GM12878 (cell line): ENCODE measurements around the gene LAMB4. TPM values are rescaled to one million over a fixed set of nuclear protein-coding genes. Genes with fewer than 3 reads are reported as not detected.

Experiments used
- ATAC-seq: fragments of 200-7000 bp; cut with Tn5 transposase; 3 replicates; pipeline ENCODE4 v1.9.1; 2020; ENCODE audit warnings: mild to moderate bottlenecking, moderate library complexity
- BruUV-seq: library from RNA; stranded (reverse); fragments of 400-500 nt; replicated peaks from 2 replicates; lab custom pipeline; 2021; lab: Mats Ljungman, UMichigan
- CTCF ChIA-PET: fragments of 300-600 bp; sonication (Branson Sonifier 250); formaldehyde crosslinking; extraction: SDS; loops from one replicate; lab custom pipeline; 2021; ENCODE audit warnings: inconsistent platforms; lab: Yijun Ruan, JAX
- POLR2A ChIA-PET: fragments of 350-600 bp; formaldehyde crosslinking; extraction: SDS; loops from one replicate; lab custom pipeline; 2021; ENCODE audit warnings: inconsistent platforms; lab: Charles Lee
- RAD21 ChIA-PET: fragments of 300-600 bp; sonication (Branson Sonifier 250); formaldehyde crosslinking; loops from one replicate; lab custom pipeline; 2023; ENCODE audit warnings: antibody characterized with exemption; ENCODE audit not compliant: unreplicated experiment; lab: Charles Lee
- SMC1A ChIA-PET: fragments of 300-600 bp; sonication (Branson Sonifier 250); formaldehyde crosslinking; loops from one replicate; lab custom pipeline; 2023; ENCODE audit not compliant: unreplicated experiment, uncharacterized antibody; lab: Charles Lee
- DNase-seq: peaks from one replicate; pipeline ENCODE4 v3.0.0-alpha.2; 2011; ENCODE audit warnings: low read depth, low spot score
- FAIRE-seq: peaks from 3 replicates; lab custom pipeline; 2011; peaks lifted over from hg19 to GRCh38; lab: Jason Lieb, UNC
- H2AFZ ChIP-seq: 2 replicates; pipeline ENCODE4 v1.6.0; 2011; ENCODE audit warnings: low read depth, low read length, control low read depth; ENCODE audit not compliant: control insufficient read depth
- H3K27ac ChIP-seq: 2 replicates; pipeline ENCODE4 v1.5.1; 2011; ENCODE audit warnings: control low read depth; ENCODE audit not compliant: control insufficient read depth, insufficient read depth
- H3K27me3 ChIP-seq, 2 experiments: replicated peaks in 1 of 2; 2 replicates each; pipeline versions ENCODE4 v1.6.0 to v1.6.1; 2011; ENCODE audit warnings: low read length in 1 of 2; ENCODE audit not compliant: control insufficient read depth in 2 of 2, insufficient read depth in 2 of 2
- H3K36me3 ChIP-seq, 2 experiments: 2 replicates each; pipeline ENCODE4 v1.5.1; 2011; ENCODE audit warnings: low read length in 1 of 2; ENCODE audit not compliant: control insufficient read depth in 2 of 2, insufficient read depth in 2 of 2
- H3K4me1 ChIP-seq: 2 replicates; pipeline ENCODE4 v1.6.1; 2011; ENCODE audit warnings: mild to moderate bottlenecking, low read length, moderate library complexity, mixed read lengths; ENCODE audit not compliant: control insufficient read depth, insufficient read depth
- H3K4me2 ChIP-seq: 2 replicates; pipeline ENCODE4 v1.6.0; 2011; ENCODE audit warnings: control low read depth; ENCODE audit not compliant: control insufficient read depth, insufficient read depth
- H3K4me3 ChIP-seq: fragments of 200-600 bp; sonication (generic); 2 replicates; pipeline ENCODE4 v1.5.1; 2016
- H3K79me2 ChIP-seq: 2 replicates; pipeline ENCODE4 v1.6.0; 2011; ENCODE audit warnings: low read length; ENCODE audit not compliant: control insufficient read depth, insufficient read depth
- H3K9ac ChIP-seq: 2 replicates; pipeline ENCODE4 v1.8.0; 2011; ENCODE audit warnings: low read length, control low read depth, mixed read lengths; ENCODE audit not compliant: control insufficient read depth, insufficient read depth
- H3K9me3 ChIP-seq: replicated peaks from 3 replicates; pipeline ENCODE4 v1.5.1; 2011; ENCODE audit warnings: mild to moderate bottlenecking, low read length; ENCODE audit not compliant: control insufficient read depth, insufficient read depth
- H4K20me1 ChIP-seq: 2 replicates; pipeline ENCODE4 v1.6.0; 2011; ENCODE audit not compliant: control insufficient read depth, insufficient read depth
- IKZF2 ChIP-seq, 2 experiments: fragments of 450-650 bp; IDR thresholded peaks; 2 replicates each; pipeline ENCODE4 v1.6.1; 2017; ENCODE audit warnings: mild to moderate bottlenecking in 2 of 2, moderate library complexity in 2 of 2
- NBN ChIP-seq: fragments of 450-650 bp; IDR thresholded peaks from 2 replicates; pipeline ENCODE4 v1.6.1; 2016
- NFYB ChIP-seq: IDR thresholded peaks from 2 replicates; pipeline ENCODE4 v1.6.1; 2011; ENCODE audit warnings: low read depth, mild to moderate bottlenecking, low read length, improper control_type of control experiment, moderate library complexity; ENCODE audit not compliant: insufficient read depth
- NR2F1 ChIP-seq: fragments of 450-650 bp; conservative IDR thresholded peaks from 2 replicates; pipeline ENCODE4 v1.6.1; 2017; ENCODE audit warnings: mild to moderate bottlenecking
- POU2F2 ChIP-seq: IDR thresholded peaks from 3 replicates; pipeline ENCODE4 v1.6.1; 2011; ENCODE audit warnings: low read depth, mild to moderate bottlenecking, low read length, borderline replicate concordance
- SREBF2 ChIP-seq: IDR thresholded peaks from 2 replicates; pipeline ENCODE4 v1.6.1; 2012; ENCODE audit warnings: mild to moderate bottlenecking, low read length
- WRNIP1 ChIP-seq: IDR thresholded peaks from 2 replicates; pipeline ENCODE4 v1.6.1; 2011; ENCODE audit warnings: low read depth, low read length, improper control_type of control experiment, borderline replicate concordance
- WGBS: methylation state at CpG from one replicate; pipeline ENCODE4 v1.1.6; 2016; ENCODE audit warnings: low lambda C conversion rate; ENCODE audit not compliant: insufficient replicate concordance, insufficient coverage; ENCODE audit errors: missing lambda C conversion rate; 5-methylcytosine and 5-hydroxymethylcytosine counted together
- in situ Hi-C: fragments of 300-500 bp; cut with MboI; formaldehyde crosslinking; loops from 9 replicates; pipeline ENCODE4 v1.14.3; 2018; ENCODE audit warnings: mixed read lengths
- intact Hi-C: fragments of 100-400 bp; cut with micrococcal nuclease; formaldehyde crosslinking; loops from one replicate; pipeline ENCODE4 v1.14.2; 2022; ENCODE audit not compliant: unreplicated experiment
- polyA plus RNA-seq, 11 experiments: library from polyadenylated mRNA; depleted of rRNA in 4 of 11; unstranded in 6 of 11; stranded (reverse) in 5 of 11; fragments of >200 nt; fragmentation: Nextera tagmentation in 4 of 11; fragmentation: Illumina TruSeq in 1 of 11; extraction: Ambion mirVana in 4 of 11; extraction: Trizol in 1 of 11; gene quantifications; 1 replicate in 1 of 11; 2 replicates in 10 of 11; pipeline versions ENCODE4 v1.2.1 to v1.2.3, GENCODE V29; 2011 to 2016; ENCODE audit warnings: inconsistent platforms in 2 of 11, missing spikeins in 2 of 11, low read depth in 1 of 11
- total RNA-seq, 4 experiments: library from RNA; depleted of rRNA in 3 of 4; stranded (reverse); fragments of >200 nt in 3 of 4; fragmentation: Illumina TruSeq in 1 of 4; extraction: Trizol in 1 of 4; gene quantifications; 2 replicates each; pipeline versions ENCODE4 v1.2.1 to v1.2.3, GENCODE V29; 2013 to 2021
- TF ChIP-seq, protein P1 (sequence below): fragments of 450-650 bp; IDR thresholded peaks from 2 replicates; pipeline ENCODE4 v1.6.1; 2017; ENCODE audit warnings: mild to moderate bottlenecking, moderate library complexity
- TF ChIP-seq, protein P2 (sequence below): fragments of 450-650 bp; formaldehyde crosslinking; IDR thresholded peaks from 2 replicates; pipeline ENCODE4 v1.4.0; 2020; ENCODE audit warnings: mild to moderate bottlenecking, moderate library complexity
- TF ChIP-seq, protein P3 (sequence below): IDR thresholded peaks from 2 replicates; pipeline ENCODE4 v1.6.1; 2012; ENCODE audit warnings: low read depth, low read length, improper control_type of control experiment

LAMB4 gene
- total and polyA plus RNA-seq, 10 of the 15 experiments (the other 5 are each of a cell fraction or from before 2014, with no cell fraction given): 0.04 to 0.06 TPM; not detected in 8

DNA sequence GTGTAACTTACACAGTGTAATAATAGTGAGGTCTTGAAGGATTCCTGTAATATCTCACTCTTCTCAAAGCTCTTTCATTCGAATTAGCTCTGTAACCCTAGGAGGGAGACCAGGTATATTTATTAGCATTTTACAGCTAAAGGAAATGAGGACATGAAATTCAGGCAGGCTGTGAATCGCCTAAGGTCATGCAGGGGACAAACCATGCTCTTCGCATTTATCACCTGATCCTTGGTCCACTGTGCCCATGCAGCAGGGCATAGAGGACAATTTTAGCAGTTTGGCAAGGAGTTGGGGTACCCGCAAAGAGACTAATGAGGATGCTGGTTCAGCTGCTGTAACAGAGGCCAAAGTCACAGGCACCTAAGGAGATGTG lies 112.4 kb downstream of the LAMB4 start:
- Histone ChIP-seq H3K9me3 (no peaks in the 10 kb centered on the region), H3K4me1 (no peaks in the 10 kb centered on the region), H3K27me3 (peaks cover 1 to 3% of the 10 kb centered on the region in 2 experiments; a peak in 3 of 4 replicates), H4K20me1 (no peaks in the 10 kb centered on the region), H3K4me3 (no peak overlapping the region), H3K4me2 (no peak overlapping the region), H3K79me2 (no peaks in the 10 kb centered on the region), H3K36me3 (no peaks in the 10 kb centered on the region), H2AFZ (no peak overlapping the region), H3K9ac (no peak overlapping the region), H3K27ac (no peak overlapping the region)
- no peak for ATAC-seq
- in situ Hi-C loops (no loop called here), intact Hi-C loops (no loop called here)
- ChIA-PET SMC1A (interaction anchor here (3.5 kb wide), 1 partner anchor 138 kb away, joined by 15 read pairs; no protein-coding TSS in a partner anchor), RAD21 (interaction anchor here (0.6 to 1.0 kb wide), 2 partner anchors 36 to 275 kb away, joined by 3 to 4 read pairs; no protein-coding TSS in a partner anchor), CTCF (interaction anchor here (0.6 to 2.4 kb wide), 4 partner anchors 91 to 398 kb away, joined by 3 to 8 read pairs (median 3); no protein-coding TSS in a partner anchor), POLR2A (no interaction called here)
- WGBS: 50% methylated on average over 4 of the region's 4 CpGs
- DNase-seq: no peak
- FAIRE-seq: no peak
- no TSS peak for BruUV-seq
- TF ChIP-seq, protein P1, sequence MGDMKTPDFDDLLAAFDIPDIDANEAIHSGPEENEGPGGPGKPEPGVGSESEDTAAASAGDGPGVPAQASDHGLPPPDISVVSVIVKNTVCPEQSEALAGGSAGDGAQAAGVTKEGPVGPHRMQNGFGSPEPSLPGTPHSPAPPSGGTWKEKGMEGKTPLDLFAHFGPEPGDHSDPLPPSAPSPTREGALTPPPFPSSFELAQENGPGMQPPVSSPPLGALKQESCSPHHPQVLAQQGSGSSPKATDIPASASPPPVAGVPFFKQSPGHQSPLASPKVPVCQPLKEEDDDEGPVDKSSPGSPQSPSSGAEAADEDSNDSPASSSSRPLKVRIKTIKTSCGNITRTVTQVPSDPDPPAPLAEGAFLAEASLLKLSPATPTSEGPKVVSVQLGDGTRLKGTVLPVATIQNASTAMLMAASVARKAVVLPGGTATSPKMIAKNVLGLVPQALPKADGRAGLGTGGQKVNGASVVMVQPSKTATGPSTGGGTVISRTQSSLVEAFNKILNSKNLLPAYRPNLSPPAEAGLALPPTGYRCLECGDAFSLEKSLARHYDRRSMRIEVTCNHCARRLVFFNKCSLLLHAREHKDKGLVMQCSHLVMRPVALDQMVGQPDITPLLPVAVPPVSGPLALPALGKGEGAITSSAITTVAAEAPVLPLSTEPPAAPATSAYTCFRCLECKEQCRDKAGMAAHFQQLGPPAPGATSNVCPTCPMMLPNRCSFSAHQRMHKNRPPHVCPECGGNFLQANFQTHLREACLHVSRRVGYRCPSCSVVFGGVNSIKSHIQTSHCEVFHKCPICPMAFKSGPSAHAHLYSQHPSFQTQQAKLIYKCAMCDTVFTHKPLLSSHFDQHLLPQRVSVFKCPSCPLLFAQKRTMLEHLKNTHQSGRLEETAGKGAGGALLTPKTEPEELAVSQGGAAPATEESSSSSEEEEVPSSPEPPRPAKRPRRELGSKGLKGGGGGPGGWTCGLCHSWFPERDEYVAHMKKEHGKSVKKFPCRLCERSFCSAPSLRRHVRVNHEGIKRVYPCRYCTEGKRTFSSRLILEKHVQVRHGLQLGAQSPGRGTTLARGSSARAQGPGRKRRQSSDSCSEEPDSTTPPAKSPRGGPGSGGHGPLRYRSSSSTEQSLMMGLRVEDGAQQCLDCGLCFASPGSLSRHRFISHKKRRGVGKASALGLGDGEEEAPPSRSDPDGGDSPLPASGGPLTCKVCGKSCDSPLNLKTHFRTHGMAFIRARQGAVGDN: no peak
- TF ChIP-seq, protein P2, sequence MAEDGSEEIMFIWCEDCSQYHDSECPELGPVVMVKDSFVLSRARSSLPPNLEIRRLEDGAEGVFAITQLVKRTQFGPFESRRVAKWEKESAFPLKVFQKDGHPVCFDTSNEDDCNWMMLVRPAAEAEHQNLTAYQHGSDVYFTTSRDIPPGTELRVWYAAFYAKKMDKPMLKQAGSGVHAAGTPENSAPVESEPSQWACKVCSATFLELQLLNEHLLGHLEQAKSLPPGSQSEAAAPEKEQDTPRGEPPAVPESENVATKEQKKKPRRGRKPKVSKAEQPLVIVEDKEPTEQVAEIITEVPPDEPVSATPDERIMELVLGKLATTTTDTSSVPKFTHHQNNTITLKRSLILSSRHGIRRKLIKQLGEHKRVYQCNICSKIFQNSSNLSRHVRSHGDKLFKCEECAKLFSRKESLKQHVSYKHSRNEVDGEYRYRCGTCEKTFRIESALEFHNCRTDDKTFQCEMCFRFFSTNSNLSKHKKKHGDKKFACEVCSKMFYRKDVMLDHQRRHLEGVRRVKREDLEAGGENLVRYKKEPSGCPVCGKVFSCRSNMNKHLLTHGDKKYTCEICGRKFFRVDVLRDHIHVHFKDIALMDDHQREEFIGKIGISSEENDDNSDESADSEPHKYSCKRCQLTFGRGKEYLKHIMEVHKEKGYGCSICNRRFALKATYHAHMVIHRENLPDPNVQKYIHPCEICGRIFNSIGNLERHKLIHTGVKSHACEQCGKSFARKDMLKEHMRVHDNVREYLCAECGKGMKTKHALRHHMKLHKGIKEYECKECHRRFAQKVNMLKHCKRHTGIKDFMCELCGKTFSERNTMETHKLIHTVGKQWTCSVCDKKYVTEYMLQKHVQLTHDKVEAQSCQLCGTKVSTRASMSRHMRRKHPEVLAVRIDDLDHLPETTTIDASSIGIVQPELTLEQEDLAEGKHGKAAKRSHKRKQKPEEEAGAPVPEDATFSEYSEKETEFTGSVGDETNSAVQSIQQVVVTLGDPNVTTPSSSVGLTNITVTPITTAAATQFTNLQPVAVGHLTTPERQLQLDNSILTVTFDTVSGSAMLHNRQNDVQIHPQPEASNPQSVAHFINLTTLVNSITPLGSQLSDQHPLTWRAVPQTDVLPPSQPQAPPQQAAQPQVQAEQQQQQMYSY (CRISPR knock-in tag): no peak
- TF ChIP-seq NR2F1 (no peak), SREBF2 (no peak), NFYB (no peak), NBN (no peak), POU2F2 (no peak), WRNIP1 (no peak), IKZF2 (IDR thresholded peaks at IDR 0.05) (no peak)
- TF ChIP-seq, protein P3, sequence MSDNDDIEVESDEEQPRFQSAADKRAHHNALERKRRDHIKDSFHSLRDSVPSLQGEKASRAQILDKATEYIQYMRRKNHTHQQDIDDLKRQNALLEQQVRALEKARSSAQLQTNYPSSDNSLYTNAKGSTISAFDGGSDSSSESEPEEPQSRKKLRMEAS: no peak
